ENCODE results near the gene SH3RF3. TPM values are rescaled to one million over a fixed set of nuclear protein-coding genes. Genes with fewer than 3 reads are reported as not detected.

Gene SH3RF3
- total RNA-seq, 1 experiment from 2014 or later: 21.7 TPM

DNA sequence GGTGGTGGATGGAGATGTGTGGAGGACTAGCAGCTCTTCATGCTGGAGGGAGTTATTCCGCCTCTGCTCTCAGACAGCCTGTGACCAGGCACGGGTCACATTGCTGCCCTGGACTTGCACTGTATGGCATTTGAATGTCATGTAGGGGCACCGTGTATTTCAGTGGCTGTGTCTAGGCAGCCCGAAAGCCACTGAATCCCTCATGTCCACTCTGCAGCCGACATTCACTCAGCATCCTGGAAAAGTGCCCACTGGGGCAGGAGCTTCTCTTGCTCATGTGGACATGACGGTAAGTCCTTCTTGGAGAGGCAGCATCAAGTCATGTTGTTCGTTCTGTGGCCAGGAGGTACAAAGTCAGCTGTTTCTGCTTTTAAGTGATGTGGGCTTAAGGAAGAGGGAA lies 127.9 kb downstream of the SH3RF3 start:
- POLR2A ChIA-PET: no interaction called here
- peak overlapping the region; percentile 10 for H3K27ac Mint-ChIP-seq (ENCODE audit: low read depth, unreplicated experiment)
- H3K4me3 Mint-ChIP-seq (ENCODE audit: unreplicated experiment): no peak overlapping the region

GRCh38 chr2:109257653-109258052 lies 128.6 kb downstream of the SH3RF3 start:
- CTCF ChIA-PET: interaction anchor here (0.6 to 1.2 kb wide), 3 partner anchors 89 to 120 kb away, joined by 3 read pairs; no protein-coding TSS in a partner anchor

More for the DNA sequence above, 127.9 kb downstream of the SH3RF3 start:
- CTCF ChIA-PET: interaction anchor here (0.6 to 1.2 kb wide), 2 partner anchors 88 to 121 kb away, joined by 3 read pairs; no protein-coding TSS in a partner anchor
- TF ChIP-seq CTCF (IDR thresholded peaks at IDR 0.05; ENCODE audit: unreplicated experiment): no peak
- Mint-ChIP-seq H3K9me3 (ENCODE audit: unreplicated experiment) (no peaks in the 10 kb centered on the region), H3K36me3 (ENCODE audit: insufficient read depth, unreplicated experiment) (no peaks in the 10 kb centered on the region), H3K27me3 (ENCODE audit: insufficient read depth, unreplicated experiment) (no peaks in the 10 kb centered on the region), H3K4me1 (ENCODE audit: insufficient read depth, unreplicated experiment) (peaks cover 14% of the 10 kb centered on the region)
- intact Hi-C loops (cut with micrococcal nuclease): no loop called here
- no TSS peak for BruUV-seq (replicated peaks)
- no peak for DNase-seq (ENCODE audit: unreplicated experiment)

DNA sequence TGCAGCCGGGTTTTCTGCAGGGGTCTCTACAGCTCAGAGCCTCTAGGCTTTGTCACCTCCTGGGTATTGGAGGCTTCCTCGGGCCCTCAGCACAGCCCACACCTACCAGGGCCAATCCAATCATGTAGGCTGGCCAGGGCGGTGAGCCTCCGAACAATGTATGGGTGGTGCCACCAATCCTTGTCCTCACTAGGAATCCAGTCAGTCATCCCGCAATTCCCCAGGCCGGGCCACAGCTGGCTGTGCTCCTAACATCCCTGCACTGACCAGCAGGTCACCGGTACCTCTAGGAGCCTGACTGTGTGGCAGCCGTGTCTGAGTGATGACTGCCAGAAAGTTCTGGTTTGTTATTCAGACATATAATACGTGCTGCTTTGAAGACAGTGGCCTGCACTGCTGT lies 129.4 kb downstream of the SH3RF3 start:
- Mint-ChIP-seq H3K36me3 (ENCODE audit: insufficient read depth, unreplicated experiment) (no peaks in the 10 kb centered on the region), H3K27ac (ENCODE audit: low read depth, unreplicated experiment) (no peak overlapping the region), H3K27me3 (ENCODE audit: insufficient read depth, unreplicated experiment) (no peaks in the 10 kb centered on the region), H3K4me1 (ENCODE audit: insufficient read depth, unreplicated experiment) (peaks cover 18% of the 10 kb centered on the region), H3K4me3 (ENCODE audit: unreplicated experiment) (no peak overlapping the region), H3K9me3 (ENCODE audit: unreplicated experiment) (no peaks in the 10 kb centered on the region)
- DNase-seq (ENCODE audit: unreplicated experiment): no peak
- no TSS peak for BruUV-seq (replicated peaks)
- TF ChIP-seq CTCF (IDR thresholded peaks at IDR 0.05; ENCODE audit: unreplicated experiment): no peak
- CTCF ChIA-PET: interaction anchor here (0.6 to 1.2 kb wide), 4 partner anchors 42 to 89 kb away, joined by 3 read pairs; no protein-coding TSS in a partner anchor
- intact Hi-C loops (cut with micrococcal nuclease): no loop called here
- POLR2A ChIA-PET: no interaction called here

More at GRCh38 chr2:109257653-109258052, 128.6 kb downstream of the SH3RF3 start:
- intact Hi-C loops (cut with micrococcal nuclease): no loop called here
- Mint-ChIP-seq H3K27ac (ENCODE audit: low read depth, unreplicated experiment) (no peak overlapping the region), H3K4me1 (ENCODE audit: insufficient read depth, unreplicated experiment) (peaks cover 14% of the 10 kb centered on the region), H3K27me3 (ENCODE audit: insufficient read depth, unreplicated experiment) (no peaks in the 10 kb centered on the region), H3K9me3 (ENCODE audit: unreplicated experiment) (no peaks in the 10 kb centered on the region), H3K36me3 (ENCODE audit: insufficient read depth, unreplicated experiment) (no peaks in the 10 kb centered on the region), H3K4me3 (ENCODE audit: unreplicated experiment) (no peak overlapping the region)
- POLR2A ChIA-PET: no interaction called here
- BruUV-seq (replicated peaks): no TSS peak
- no peak for TF ChIP-seq CTCF (IDR thresholded peaks at IDR 0.05; ENCODE audit: unreplicated experiment)
- DNase-seq (ENCODE audit: unreplicated experiment): no peak

GRCh38 chr2:109258905-109259540 lies 130.0 kb downstream of the SH3RF3 start:
- H3K9me3 Mint-ChIP-seq (ENCODE audit: unreplicated experiment): no peaks in the 10 kb centered on the region
- BruUV-seq (replicated peaks): no TSS peak
- DNase-seq (ENCODE audit: unreplicated experiment): no peak
- no peak overlapping the region for H3K4me3 Mint-ChIP-seq (ENCODE audit: unreplicated experiment)
- CTCF ChIA-PET: interaction anchor here (0.6 kb wide), 2 partner anchors 42 to 57 kb away, joined by 3 read pairs; no protein-coding TSS in a partner anchor
- no peak overlapping the region for H3K27ac Mint-ChIP-seq (ENCODE audit: low read depth, unreplicated experiment)
- TF ChIP-seq CTCF (IDR thresholded peaks at IDR 0.05; ENCODE audit: unreplicated experiment): no peak
- intact Hi-C loops (cut with micrococcal nuclease): no loop called here
- H3K4me1 Mint-ChIP-seq (ENCODE audit: insufficient read depth, unreplicated experiment): peaks cover 21% of the 10 kb centered on the region
- H3K36me3 Mint-ChIP-seq (ENCODE audit: insufficient read depth, unreplicated experiment): peaks cover 6% of the 10 kb centered on the region
- POLR2A ChIA-PET: no interaction called here
- no peaks in the 10 kb centered on the region for H3K27me3 Mint-ChIP-seq (ENCODE audit: insufficient read depth, unreplicated experiment)
